Left ventricle myocardium inferior (tissue), 1 donor: Measurements from ENCODE around the gene CD79A. TPM values are rescaled to one million over a fixed set of nuclear protein-coding genes. Genes with fewer than 3 reads are reported as not detected.

Source experiments
- DNase-seq: peaks from one replicate; pipeline ENCODE4 v3.0.0-alpha.2; 2020
- H3K27ac ChIP-seq: fragments of 200-600 bp; replicated peaks from 2 replicates; pipeline ENCODE4 v1.8.0; 2021
- H3K27me3 ChIP-seq: fragments of 200-600 bp; 2 replicates; pipeline ENCODE4 v1.8.0; 2021; ENCODE audit warnings: low read depth
- H3K36me3 ChIP-seq: fragments of 200-600 bp; 2 replicates; pipeline ENCODE4 v1.8.0; 2021
- H3K4me1 ChIP-seq: fragments of 200-600 bp; 2 replicates; pipeline ENCODE4 v1.8.0; 2021
- H3K4me3 ChIP-seq: fragments of 200-600 bp; 2 replicates; pipeline ENCODE4 v1.8.0; 2021; ENCODE audit warnings: mild to moderate bottlenecking, moderate library complexity
- H3K9me3 ChIP-seq: fragments of 200-600 bp; replicated peaks from 2 replicates; pipeline ENCODE4 v1.8.0; 2021
- CTCF ChIP-seq: fragments of 200-600 bp; IDR thresholded peaks from 2 replicates; pipeline ENCODE4 v1.8.0; 2021; ENCODE audit warnings: antibody characterized with exemption, mild to moderate bottlenecking, borderline replicate concordance
- intact Hi-C: fragments of 100-400 bp; cut with micrococcal nuclease; formaldehyde crosslinking; loops from one replicate; pipeline ENCODE4 v1.11.0; 2022
- total RNA-seq: library from RNA; stranded (reverse); fragmentation: NEBNext Ultra II Directional; extraction: Animal tissue kit (Norgen Biotek cat#: 25700); gene quantifications from one replicate; pipeline ENCODE4 v1.2.1, GENCODE V29; 2021
- donor health status: DM: no; HTN: yes; CAD: no; lungs with severe emphysema.

The CD79A gene
- total RNA-seq, 1 donor from 2014 or later, result not detected

- no peak for TF ChIP-seq CTCF
- Histone ChIP-seq H3K4me3 (no peak overlapping the region), H3K27me3 (peaks cover 98% of the 10 kb centered on the region), H3K36me3 (no peaks in the 10 kb centered on the region), H3K4me1 (peaks cover 19% of the 10 kb centered on the region), H3K9me3 (no peaks in the 10 kb centered on the region), H3K27ac (no peak overlapping the region)
- DNase-seq, result no peak
- intact Hi-C loops, result no loop called here
Observed at GRCh38 chr19:41926028-41926762, 49.1 kb downstream of the CD79A start.

- DNase-seq, result no peak
- Histone ChIP-seq H3K9me3 (no peaks in the 10 kb centered on the region), H3K4me1 (peaks cover 19% of the 10 kb centered on the region), H3K27me3 (peaks cover 98% of the 10 kb centered on the region), H3K27ac (no peak overlapping the region), H3K4me3 (no peak overlapping the region), H3K36me3 (no peaks in the 10 kb centered on the region)
- TF ChIP-seq CTCF, result no peak
- intact Hi-C loops, result no loop called here
Observed at GRCh38 chr19:41926763-41927496, 49.9 kb downstream of the CD79A start.

GRCh38 chr19:41927497-41928192 lies 50.6 kb downstream of the CD79A start:
- H3K9me3 ChIP-seq, result no peaks in the 10 kb centered on the region
- no peak for TF ChIP-seq CTCF
- peak overlapping the region; percentile 63 for H3K4me3 ChIP-seq
- H3K36me3 ChIP-seq, result no peaks in the 10 kb centered on the region
- no peak overlapping the region for H3K27ac ChIP-seq
- H3K4me1 ChIP-seq, result peaks cover 19% of the 10 kb centered on the region
- no peak for DNase-seq
- intact Hi-C loops, result no loop called here
- peaks cover 98% of the 10 kb centered on the region for H3K27me3 ChIP-seq

- Histone ChIP-seq H3K9me3 (no peaks in the 10 kb centered on the region), H3K36me3 (no peaks in the 10 kb centered on the region), H3K4me3 (peak within 1 kb of the TSS; percentile 63), H3K27ac (no peak within 1 kb of the TSS), H3K4me1 (peaks cover 24% of the 10 kb centered on the region), H3K27me3 (peaks cover 98% of the 10 kb centered on the region)
- DNase-seq, result no peak
- no peak for TF ChIP-seq CTCF
- intact Hi-C loops, result no loop called here
Observed at GRCh38 chr19:41928221-41928683, 51.2 kb downstream of the CD79A start, which contains the start of gene ERFL. Gene ERFL (minus strand): TSS chr19:41928449. CDS start chr19:41912919, 15,530 bp downstream.

- H3K4me1 ChIP-seq, result peaks cover 24% of the 10 kb centered on the region
- no peaks in the 10 kb centered on the region for H3K9me3 ChIP-seq
- no peaks in the 10 kb centered on the region for H3K36me3 ChIP-seq
- peaks cover 100% of the 10 kb centered on the region for H3K27me3 ChIP-seq
- no peak for TF ChIP-seq CTCF
- intact Hi-C loops, result no loop called here
- H3K27ac ChIP-seq, result no peak overlapping the region
- no peak for DNase-seq
- peak overlapping the region; percentile 63 for H3K4me3 ChIP-seq
Observed at GRCh38 chr19:41928754-41929535, 51.9 kb downstream of the CD79A start.
